Measurements from ENCODE around the gene FOXC2.

GRCh38 chr16:86611525-86611855 lies 44.9 kb downstream of the FOXC2 start:
- TF ChIP-seq EZH2 (IDR thresholded peaks at IDR 0.05; ENCODE audit: borderline replicate concordance, low read depth, low read length, severe bottlenecking) (no peak), CTCF (IDR thresholded peaks at IDR 0.05; ENCODE audit: extremely low read depth in 1 of 2, insufficient read depth in 1 of 2, low read depth in 1 of 2, low read length in 2 of 2) (no peak), POLR2A (IDR thresholded peaks at IDR 0.05; ENCODE audit: low read depth, low read length) (no peak), GATA2 (IDR thresholded peaks at IDR 0.05; ENCODE audit: insufficient read depth, insufficient read length, low read depth, low read length) (no peak), MYC (IDR thresholded peaks at IDR 0.05; ENCODE audit: low read depth, low read length) (no peak)

All from endothelial cell of umbilical vein (primary cell).